Right forelimb (tissue), 1 donor: ENCODE data around the gene OR4K1.
"Not testable (repeated sequence)": the region's sequence is repeated elsewhere in the genome, so short reads cannot be mapped to it uniquely, and the experiment has no call there.

Experiments used
- DNase-seq: peaks from one replicate; pipeline ENCODE4 v3.0.0-alpha.2; 2018

Gene OR4K1

GRCh38 chr14:19930617-19931016 lies at the start of gene OR4K1:
OR4K1 (plus strand) TSS chr14:19930917; CDS start chr14:19935667, 4,750 bp downstream.
- no peak for DNase-seq

- DNase-seq, result no peak
Measured at GRCh38 chr14:19895282-19895681, 35.4 kb upstream of the OR4K1 start.

GRCh38 chr14:19900999-19901398 lies 29.7 kb upstream of the OR4K1 start:
- no peak for DNase-seq

- DNase-seq, result no peak
Measured at GRCh38 chr14:19902409-19902808, 28.3 kb upstream of the OR4K1 start.

GRCh38 chr14:19906665-19907064 lies 24.1 kb upstream of the OR4K1 start:
- DNase-seq, result no peak

GRCh38 chr14:19911114-19911513 lies 19.6 kb upstream of the OR4K1 start:
- no peak for DNase-seq

GRCh38 chr14:19917243-19917642 lies 13.5 kb upstream of the OR4K1 start:
- no peak for DNase-seq

GRCh38 chr14:19917955-19918518 lies 12.7 kb upstream of the OR4K1 start:
- no peak for DNase-seq

GRCh38 chr14:19918553-19919264 lies 12.0 kb upstream of the OR4K1 start:
- no peak for DNase-seq

- DNase-seq, result no peak
Measured at GRCh38 chr14:19920021-19920657, 10.6 kb upstream of the OR4K1 start, which contains the start of gene OR4K5. OR4K5 (plus strand) TSS chr14:19920607; CDS start chr14:19920607, 0 bp downstream.

GRCh38 chr14:19941668-19942067 lies 11.0 kb downstream of the OR4K1 start:
- DNase-seq, result no peak

- DNase-seq, result no peak
Measured at GRCh38 chr14:19947413-19948090, 16.8 kb downstream of the OR4K1 start.

- DNase-seq, result no peak
Measured at GRCh38 chr14:19949218-19949617, 18.5 kb downstream of the OR4K1 start.

- not testable (repeated sequence) for DNase-seq
Measured at GRCh38 chr14:19969735-19970134, 39.0 kb downstream of the OR4K1 start.

GRCh38 chr14:19974844-19975243 lies 44.1 kb downstream of the OR4K1 start:
- no peak for DNase-seq

- no peak for DNase-seq
Measured at GRCh38 chr14:19975291-19975690, 44.6 kb downstream of the OR4K1 start, which contains the start of gene OR4K15. OR4K15 (plus strand) TSS chr14:19975591; CDS start chr14:19975591, 0 bp downstream.
